Measurements from ENCODE around the gene AIG1.

Gene AIG1

DNA sequence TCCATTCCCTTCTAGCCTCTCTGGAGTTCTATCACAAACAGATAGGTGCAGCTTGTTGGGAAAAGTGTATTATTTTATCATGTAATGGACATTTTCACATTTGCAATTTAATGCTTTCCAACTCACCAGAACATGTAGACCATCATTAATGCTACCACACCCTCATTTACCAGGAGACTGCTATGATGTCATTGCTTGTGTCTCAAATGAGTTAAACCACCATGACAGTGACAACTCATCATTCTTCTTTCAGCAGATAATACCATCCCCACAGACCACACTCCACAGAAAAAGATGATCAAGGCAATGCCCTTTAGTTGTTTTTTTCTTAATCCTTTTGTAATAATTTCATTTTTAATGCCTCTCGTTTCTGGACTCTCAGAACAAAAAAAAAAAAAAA is 168.7 kb downstream of the AIG1 start:
- DNase-seq (ENCODE audit: low read depth) = no peak
- H3K4me3 ChIP-seq (ENCODE audit: control insufficient read depth, low read depth, low read length) = no peak overlapping the region
- TF ChIP-seq, protein P1, sequence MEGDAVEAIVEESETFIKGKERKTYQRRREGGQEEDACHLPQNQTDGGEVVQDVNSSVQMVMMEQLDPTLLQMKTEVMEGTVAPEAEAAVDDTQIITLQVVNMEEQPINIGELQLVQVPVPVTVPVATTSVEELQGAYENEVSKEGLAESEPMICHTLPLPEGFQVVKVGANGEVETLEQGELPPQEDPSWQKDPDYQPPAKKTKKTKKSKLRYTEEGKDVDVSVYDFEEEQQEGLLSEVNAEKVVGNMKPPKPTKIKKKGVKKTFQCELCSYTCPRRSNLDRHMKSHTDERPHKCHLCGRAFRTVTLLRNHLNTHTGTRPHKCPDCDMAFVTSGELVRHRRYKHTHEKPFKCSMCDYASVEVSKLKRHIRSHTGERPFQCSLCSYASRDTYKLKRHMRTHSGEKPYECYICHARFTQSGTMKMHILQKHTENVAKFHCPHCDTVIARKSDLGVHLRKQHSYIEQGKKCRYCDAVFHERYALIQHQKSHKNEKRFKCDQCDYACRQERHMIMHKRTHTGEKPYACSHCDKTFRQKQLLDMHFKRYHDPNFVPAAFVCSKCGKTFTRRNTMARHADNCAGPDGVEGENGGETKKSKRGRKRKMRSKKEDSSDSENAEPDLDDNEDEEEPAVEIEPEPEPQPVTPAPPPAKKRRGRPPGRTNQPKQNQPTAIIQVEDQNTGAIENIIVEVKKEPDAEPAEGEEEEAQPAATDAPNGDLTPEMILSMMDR (IDR thresholded peaks at IDR 0.05; ENCODE audit: control insufficient read depth, insufficient read depth, low read depth, low read length, missing control alignments) = no peak

DNA sequence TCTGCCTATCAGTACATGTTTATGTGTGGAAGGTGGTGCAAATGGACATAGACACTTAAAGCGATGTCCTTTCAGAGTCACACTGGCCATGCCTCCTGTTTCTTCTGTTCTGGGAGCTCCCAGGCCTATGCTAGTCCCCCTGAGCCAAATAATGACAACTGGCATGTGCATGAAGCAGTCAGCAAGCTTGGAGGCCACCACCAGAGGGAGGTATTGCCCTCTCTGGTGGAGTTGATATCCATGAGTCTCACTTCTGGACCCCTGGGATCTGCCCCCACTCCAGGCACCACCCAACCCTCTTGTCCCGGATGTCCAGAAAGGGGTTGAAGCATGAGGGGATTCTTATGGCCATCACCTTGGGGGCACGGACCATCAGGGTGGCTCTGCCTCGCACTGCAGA is 172.2 kb downstream of the AIG1 start:
- TF ChIP-seq, protein P1 (IDR thresholded peaks at IDR 0.05; ENCODE audit: control insufficient read depth, insufficient read depth, low read depth, low read length, missing control alignments) = peak; percentile 67
- H3K4me3 ChIP-seq (ENCODE audit: control insufficient read depth, low read depth, low read length) = no peak overlapping the region
- no peak for DNase-seq (ENCODE audit: low read depth)

DNA sequence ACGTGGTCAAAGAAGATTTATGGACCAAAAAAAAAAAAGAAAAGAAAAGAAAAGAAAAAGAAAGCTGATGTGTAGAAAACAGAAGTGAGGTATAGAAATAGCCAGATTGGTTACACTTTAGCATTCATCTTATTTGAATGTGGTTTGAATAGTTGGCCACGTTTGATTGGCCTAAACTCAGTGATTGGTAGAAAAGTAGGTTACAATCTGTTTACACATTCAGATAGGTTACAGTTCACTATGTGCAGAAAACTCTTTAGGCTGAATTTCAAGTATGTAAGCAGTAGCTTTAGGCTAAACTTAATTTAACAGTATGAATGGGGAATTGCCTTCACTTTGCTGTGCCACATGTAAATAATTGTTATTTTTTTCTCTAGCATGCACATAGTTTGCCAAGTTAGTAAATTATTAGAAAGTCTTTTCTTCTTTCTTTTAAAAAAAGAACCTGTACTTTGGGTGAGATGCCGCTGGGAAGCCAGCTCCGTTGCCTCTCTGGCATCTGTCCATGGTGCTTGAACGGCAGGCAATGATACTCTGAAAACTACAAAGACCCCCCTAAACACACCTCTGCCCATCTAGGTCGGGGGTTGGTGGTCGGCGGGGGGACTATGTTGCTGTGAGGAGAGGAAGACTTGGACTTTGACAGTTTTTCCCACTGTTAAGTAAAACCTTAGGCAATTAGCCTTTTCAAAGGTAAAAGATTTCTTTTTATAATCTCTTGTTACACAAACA is 173.0 kb downstream of the AIG1 start:
- TF ChIP-seq, protein P1 (IDR thresholded peaks at IDR 0.05; ENCODE audit: control insufficient read depth, insufficient read depth, low read depth, low read length, missing control alignments) = no peak
- no peak for DNase-seq (ENCODE audit: low read depth)

DNA sequence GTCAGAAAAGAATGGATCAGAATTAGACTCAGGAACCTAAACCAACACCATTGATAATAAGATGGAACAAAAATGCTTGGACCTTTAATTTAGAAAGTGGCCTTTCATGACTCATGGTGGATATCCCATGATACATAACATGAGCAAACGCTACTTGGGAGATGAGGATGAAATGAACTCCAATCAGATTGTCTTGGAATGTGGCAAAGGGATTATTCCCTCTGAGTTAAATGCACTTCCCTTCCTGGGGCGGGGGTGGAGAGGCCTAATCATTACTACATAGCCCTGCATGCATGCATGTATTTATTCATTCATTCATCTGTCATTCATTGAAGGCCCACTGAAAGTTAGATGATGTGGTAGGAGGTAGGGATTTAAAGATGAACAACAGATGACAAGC is 174.0 kb downstream of the AIG1 start:
- no peak for DNase-seq (ENCODE audit: low read depth)
- TF ChIP-seq, protein P1 (IDR thresholded peaks at IDR 0.05; ENCODE audit: control insufficient read depth, insufficient read depth, low read depth, low read length, missing control alignments) = no peak

More for the DNA sequence above, 173.0 kb downstream of the AIG1 start:
- no peak overlapping the region for H3K4me3 ChIP-seq (ENCODE audit: control insufficient read depth, low read depth, low read length)

DNA sequence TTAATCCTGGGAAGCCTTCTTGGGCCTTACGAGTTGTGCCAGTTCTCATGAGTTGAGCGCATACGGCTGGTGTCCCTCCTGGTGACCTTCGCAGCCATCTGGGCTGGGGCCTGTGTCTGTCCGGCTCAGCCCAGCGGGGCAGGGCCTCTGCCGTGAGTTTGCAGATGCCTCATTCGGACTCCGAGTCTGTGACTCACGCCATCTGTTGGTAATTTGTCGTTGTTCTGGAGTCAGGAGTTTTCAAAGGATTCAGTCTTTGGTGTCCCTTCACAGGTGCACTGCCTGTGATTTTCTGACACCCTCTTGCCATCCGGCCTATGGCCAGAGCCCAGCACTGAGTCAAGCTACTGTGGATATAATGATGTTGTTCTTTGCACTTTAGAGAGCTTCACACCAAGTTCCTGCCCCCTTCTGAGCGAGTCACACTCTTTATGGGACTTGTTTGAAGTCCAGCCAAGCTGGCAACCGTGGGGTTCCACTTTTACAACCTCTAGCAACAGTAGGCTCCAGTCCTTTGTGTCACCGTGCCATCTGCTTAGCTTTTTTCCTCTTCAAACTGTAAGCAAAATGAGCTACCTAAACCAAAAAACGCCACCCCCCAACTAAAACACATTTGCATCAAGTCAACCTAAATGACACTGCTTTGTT is 175.6 kb downstream of the AIG1 start:
- DNase-seq (ENCODE audit: low read depth) = peak; percentile 38
- H3K4me3 ChIP-seq (ENCODE audit: control insufficient read depth, low read depth, low read length) = no peak overlapping the region
- TF ChIP-seq, protein P1 (IDR thresholded peaks at IDR 0.05; ENCODE audit: control insufficient read depth, insufficient read depth, low read depth, low read length, missing control alignments) = peak; percentile 24

More for the DNA sequence above, 174.0 kb downstream of the AIG1 start:
- H3K4me3 ChIP-seq (ENCODE audit: control insufficient read depth, low read depth, low read length) = no peak overlapping the region

DNA sequence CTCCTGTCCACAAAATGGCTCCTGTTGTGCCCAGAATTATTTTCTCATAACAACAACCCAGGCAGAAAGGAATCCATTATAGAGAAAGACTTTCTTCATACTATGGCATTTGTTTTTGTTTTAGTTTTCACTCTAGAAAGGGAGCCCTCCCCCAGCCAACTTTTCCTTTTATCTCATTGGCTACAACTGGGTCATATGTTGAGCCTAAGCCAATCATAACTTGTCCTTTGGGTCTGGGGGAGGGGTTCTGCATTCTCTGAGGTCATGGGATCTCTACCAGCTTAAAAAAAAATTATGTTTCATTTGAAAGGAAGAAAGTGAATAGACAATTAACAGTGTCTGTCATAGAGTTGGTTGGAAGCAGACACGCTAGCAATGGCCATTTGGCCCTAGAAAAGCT is 177.6 kb downstream of the AIG1 start:
- no peak for DNase-seq (ENCODE audit: low read depth)
- H3K4me3 ChIP-seq (ENCODE audit: control insufficient read depth, low read depth, low read length) = no peak overlapping the region
- TF ChIP-seq, protein P1 (IDR thresholded peaks at IDR 0.05; ENCODE audit: control insufficient read depth, insufficient read depth, low read depth, low read length, missing control alignments) = no peak
